ENCODE results near the gene FAM53B. TPM values are rescaled to one million over a fixed set of nuclear protein-coding genes. Genes with fewer than 3 reads are reported as not detected.

FAM53B gene
- polyA plus RNA-seq, 4 donors, result 22.3 to 37.4 (median 25.1) TPM

DNA sequence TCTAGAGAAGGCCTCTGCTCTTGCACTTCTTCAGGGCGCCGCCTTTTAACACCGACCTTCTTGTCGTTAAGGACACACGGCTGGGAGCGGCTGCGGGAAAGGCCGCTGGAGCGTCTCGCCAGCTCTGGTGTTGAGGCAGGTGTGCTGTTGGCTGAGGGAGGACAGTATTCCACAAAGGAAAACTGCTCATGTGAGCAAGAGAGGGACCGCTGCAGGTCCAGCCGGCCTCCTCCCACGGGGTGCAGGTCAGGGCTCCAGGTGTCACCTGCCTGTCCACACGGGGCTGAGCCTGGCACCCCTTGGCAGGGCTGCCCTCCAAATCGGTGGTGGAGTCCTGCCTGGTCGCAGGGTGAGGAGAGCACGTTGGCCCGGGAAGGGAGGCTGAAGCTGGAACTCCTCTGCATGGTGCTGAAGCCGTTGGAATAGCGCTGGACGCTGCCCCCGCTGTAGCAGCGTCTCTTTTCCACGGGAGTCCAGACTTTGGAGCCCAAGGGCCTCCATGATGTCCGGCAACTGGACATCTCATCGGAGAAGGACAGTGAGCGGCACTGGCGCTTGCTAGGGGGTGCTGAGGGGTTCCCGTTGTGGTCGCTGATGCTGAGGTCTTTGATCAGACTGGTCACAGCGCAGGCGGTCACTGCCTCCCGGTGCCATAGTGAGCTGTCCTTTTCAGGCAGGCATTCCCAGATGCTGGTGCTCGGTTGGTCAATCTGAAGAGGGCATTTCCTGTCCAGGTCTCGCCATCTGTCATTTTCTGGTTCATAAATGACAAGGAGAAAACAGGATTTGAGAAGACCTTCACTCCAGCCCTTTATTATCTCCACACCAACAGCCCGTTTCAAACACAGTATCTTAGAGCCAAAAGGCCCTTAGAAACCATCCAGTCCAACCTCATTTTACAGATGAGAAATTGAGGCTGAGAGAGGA, 62.3 kb downstream of the FAM53B start:
- DNase-seq (ENCODE audit: low read depth in 4 of 4, low spot score in 3 of 4), result no peak

DNA sequence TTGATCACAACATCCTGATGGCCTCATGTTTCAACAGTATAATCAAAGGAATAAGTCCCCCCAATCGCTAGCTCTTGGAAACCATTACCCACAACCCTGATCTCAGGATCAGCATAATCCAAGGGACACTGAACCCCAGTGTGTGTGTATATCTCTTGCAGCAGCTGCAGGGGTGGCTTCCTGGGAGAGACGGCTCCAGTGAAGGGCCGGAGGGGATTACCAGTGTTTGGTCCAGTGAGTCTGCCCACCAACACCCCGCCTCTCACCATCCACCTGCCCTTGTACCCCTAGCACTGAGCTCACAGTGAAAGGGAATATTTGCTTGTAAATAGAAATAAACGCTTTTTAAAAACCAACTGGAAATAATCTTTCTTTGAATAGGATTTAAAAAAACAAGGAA, 63.1 kb downstream of the FAM53B start:
- DNase-seq (ENCODE audit: low read depth in 4 of 4, low spot score in 3 of 4), result no peak

DNA sequence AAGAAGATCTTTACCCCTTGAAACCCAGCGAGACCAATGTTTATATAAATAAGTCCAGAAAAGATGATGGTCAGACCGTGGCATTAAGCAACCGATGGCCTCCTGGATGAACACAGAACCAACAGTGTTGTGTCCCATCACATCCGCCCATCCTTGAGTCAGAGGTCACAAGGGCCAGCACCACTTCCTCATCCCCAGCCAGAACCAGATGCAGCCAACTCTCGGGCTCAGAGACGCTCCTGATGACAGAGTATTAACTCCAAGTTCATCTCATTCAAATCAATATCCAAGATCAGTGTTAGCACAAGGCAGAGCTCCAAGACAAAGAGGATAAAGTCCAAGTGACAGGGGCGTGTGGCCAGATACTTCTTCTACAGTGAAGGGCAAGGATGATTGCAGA, 63.5 kb downstream of the FAM53B start:
- DNase-seq (ENCODE audit: low read depth in 4 of 4, low spot score in 3 of 4), result no peak

DNA sequence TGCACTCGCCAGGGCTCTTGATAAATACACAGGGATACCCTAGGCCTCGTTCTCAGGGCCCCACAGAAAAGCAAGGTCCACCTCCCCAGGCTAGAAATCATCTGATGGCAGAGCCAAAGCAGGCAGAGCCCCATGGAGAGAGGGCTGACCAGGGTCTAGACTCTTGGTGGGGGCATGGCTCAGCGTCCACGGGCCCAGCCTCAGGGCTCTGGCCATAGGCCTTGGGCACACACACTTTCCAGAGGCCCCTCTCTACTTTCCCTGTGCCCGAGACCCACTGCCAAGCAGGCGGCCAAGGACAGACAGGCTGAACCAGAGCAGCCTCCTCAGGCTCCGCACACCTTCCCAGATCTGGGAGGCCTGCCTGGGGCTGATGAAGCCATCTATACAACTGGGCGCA, 64.8 kb downstream of the FAM53B start:
- DNase-seq (ENCODE audit: low read depth in 4 of 4, low spot score in 3 of 4), result no peak

DNA sequence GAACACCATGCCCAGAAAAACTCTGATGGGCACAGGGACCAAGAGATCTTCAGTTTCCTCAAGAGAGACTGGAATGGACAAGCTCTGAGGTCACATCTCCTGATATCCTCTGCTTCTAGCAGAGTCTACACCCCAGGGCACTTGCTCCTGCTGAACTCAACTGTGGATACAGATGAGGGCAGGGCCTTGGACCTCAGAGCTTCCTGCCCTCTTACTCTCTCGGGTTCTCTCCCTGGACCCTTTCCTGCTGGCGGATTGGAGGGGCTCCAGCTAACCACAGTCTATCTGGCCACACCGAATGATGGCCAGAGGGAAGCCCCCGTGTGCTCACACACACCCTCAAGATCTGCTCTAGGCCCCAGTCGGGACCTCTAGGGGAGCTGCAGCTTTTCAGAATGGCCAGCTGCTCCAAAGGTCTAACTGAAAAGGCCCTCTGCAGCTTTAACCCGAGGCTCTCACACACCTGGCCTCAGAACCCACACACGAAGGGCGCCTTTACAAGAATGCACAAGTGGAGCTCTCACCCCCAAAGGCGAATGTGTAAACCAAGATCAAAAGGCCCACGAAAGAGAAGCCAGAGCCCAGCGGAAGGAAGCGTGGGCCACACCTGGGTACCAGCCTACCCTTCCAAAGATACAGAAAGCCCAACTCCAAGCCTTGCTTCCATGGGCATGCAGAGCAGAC, 65.5 kb downstream of the FAM53B start:
- no peak for DNase-seq (ENCODE audit: low read depth in 4 of 4, low spot score in 3 of 4)

DNA sequence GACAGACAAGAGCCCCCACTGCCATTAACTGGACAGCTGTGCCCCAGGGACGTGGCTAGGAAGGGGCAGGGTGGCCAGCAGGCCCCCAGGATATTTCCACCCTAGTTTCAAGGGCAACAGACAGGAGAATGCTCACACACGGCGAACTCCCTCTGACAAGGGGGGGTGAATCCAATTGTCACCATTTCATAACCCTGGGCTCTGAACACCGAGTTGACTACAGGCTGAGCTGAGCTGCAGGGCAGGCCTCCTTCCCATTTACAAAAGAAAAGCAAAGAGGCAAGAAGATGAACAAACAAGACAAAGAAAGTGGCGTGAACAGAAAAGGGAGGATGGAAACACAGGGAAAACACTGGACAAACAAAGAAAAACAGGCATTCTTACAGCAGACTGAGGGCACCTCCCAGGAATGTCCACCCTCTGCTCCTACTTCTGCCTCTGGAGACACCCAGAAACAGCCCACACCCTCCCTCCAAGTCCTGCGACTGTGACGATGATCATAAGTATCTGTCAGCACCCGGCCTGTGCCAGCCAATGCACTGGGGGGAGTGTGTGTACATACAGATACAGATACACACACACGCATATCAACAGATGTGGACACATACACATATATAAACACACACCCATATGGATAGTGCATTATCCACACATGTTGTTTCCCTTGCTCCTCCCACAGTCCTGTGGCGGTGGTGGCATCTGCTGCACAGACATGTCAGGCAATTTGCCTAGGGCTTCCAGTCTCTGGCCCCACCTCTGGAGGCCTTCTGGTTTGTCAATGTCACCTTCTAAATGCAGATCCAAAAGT, 66.2 kb downstream of the FAM53B start:
- DNase-seq (ENCODE audit: low read depth in 4 of 4, low spot score in 3 of 4), result no peak

DNA sequence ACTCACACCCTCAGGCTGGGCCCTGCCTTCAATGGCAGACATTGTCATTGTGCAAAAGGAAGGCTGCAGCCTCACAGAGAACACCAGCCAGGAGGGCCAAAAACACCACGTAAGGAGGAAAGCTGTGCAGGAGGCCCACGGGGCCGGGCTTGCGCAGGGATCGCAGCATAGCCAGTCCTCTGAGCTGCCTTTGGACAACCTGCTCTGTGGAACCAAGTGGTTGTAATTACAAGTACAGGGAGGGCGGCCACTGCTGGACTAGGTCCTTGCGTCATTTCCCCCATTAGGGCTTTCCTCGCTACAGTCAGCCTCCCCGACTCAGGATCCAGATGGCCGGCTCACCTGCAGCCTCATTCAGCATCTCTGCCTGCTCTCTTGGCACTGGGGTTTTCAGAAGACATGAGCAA, 66.9 kb downstream of the FAM53B start:
- DNase-seq (ENCODE audit: low read depth in 4 of 4, low spot score in 3 of 4), result no peak

DNA sequence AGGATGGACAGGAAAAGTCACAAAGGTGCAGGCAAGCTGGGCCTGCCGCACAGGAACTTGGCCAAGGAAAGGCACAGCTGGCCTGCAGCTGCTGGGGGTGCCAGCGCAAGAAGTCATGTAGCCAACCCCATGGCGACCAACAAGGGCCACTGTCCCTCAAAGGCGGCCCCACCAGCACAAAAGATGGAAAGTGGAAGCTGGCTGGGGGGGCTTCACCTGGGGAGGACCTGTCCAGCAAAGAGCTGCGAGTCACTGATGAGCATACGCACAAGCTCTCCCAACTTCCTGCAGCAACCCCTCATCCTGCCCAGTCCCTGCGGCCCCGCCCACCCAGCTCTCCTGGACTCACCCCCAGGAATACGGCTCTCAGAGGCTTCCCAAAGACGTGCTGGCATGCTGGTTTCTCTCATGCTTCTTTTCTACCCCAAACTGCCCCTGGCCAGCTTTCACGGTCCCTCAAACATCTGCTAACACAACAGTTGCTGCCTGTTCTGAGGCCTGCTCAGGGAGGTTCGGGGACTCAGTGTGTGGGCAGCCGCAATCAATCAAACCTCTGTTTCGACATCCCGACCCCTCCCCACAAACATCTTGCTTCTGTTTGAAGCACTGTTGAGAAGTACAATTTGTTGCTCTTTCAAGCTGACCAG, 67.6 kb downstream of the FAM53B start:
- peak in 2 of 4 donors; percentile 40 to 48 for DNase-seq (ENCODE audit: low read depth in 4 of 4, low spot score in 3 of 4)

DNA sequence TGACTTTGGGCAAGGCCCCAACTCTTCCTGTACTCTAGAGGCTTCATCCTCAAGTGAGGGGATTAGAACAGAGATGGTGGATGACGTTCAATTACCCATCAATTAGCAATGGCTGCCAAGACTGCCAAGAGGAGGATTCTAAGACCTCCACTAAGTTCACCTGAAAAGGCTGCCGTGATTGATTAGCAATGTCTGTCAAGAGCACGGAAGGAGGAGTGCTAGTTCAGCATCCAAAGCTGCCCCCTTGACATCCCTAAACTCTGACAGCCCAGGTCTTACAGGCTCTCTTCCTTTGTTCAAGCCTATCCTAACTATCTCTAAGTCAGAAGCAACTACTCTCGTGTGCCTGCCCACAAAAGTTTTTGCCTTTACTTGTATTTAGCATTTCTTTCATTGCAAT, 68.4 kb downstream of the FAM53B start:
- DNase-seq (ENCODE audit: low read depth in 4 of 4, low spot score in 3 of 4), result no peak

DNA sequence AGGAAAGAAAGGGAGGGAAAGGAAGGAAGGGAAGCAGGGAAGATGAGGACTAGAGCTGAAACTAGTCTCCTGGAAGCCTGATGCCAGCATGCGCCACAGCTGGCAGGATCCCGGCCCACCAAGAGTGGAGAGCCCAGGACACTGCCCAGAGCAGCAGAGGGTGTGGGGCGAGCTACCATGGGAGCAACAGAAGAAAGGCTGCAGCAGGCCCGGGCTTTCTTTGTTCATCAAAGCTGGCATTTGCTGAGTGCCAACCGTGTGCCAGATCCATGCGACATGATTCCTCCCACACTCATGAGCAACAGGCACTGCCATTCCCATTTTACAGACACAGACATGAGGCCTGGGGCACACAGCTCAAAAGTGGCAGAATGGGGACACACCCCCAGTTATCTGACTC, 68.9 kb downstream of the FAM53B start:
- no peak for DNase-seq (ENCODE audit: low read depth in 4 of 4, low spot score in 3 of 4)

DNA sequence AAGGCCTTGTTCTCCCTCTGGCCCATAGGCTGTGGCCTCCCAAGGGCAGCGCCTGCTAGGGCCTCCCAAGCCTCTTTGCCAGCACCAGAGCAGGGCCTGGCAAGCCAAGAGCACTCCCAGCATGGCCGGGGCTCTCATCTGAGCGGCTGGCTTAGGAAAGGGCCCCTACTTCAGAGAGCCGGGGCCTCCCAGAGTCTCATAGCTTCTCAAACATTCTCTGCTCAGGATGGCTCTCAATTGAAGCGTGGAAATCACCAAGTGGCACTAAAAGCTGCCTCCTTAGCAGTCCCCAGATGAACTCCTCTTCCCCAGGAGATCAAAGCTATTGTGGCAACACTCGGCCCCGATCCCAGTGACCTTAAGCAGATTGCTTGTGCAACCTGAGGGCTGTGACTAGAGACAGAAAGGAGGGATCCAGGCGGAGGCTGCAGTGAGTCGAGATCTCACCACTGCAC, 69.4 kb downstream of the FAM53B start:
- no peak for DNase-seq (ENCODE audit: low read depth in 4 of 4, low spot score in 3 of 4)

DNA sequence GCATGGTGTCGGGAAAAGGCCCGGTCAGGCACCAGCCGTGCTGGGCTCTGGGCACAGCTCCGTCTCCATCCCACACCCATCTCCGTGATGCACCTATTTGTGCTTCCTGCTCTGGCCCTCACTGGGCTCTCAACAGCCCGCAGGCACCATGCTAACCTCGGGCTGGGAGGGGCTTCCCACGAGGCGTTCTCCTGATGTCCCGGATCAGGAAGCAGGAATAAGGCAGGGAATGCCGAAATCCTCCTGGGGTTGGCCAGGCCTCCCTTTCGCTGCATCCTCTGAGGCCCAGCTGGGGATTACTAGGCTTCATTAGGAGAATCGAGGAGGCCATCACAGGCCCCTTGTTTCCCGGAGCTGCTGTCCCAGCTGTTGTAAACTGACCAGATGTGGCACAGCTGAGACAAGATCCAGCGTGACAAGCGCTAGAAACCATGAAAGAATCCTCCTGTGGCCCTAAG, 72.0 kb downstream of the FAM53B start:
- DNase-seq (ENCODE audit: low read depth in 4 of 4, low spot score in 3 of 4), result peak in 2 of 4 donors; percentile 48 to 52

DNA sequence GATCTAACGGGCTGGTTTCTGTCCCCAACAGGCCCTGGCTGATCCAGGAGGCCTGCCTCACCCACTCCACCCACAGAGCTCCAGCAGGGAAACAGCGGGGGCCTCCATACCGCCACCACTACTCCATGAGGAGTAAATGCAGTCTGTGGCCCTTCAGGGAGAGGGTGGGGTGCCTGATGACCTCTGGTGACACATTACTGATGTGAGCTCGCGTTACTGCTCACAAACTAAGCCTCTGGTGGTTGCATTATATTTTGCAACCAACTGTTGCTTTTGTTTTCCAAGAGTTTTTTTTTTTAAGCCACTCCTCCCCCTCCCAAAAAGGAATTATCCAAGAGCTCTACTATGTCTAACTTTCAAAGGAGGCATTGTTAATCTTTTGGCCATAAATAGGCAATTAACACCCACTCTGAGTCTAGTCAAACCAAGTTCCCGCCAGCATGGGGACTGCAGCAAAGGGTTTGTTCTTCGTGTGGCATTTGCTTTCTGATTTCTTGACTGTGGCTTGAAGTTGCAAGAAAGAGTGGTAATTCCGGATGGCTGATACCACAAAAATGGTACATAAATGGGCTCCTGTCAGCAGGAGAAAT, 72.6 kb downstream of the FAM53B start:
- DNase-seq (ENCODE audit: low read depth in 4 of 4, low spot score in 3 of 4), result no peak

DNA sequence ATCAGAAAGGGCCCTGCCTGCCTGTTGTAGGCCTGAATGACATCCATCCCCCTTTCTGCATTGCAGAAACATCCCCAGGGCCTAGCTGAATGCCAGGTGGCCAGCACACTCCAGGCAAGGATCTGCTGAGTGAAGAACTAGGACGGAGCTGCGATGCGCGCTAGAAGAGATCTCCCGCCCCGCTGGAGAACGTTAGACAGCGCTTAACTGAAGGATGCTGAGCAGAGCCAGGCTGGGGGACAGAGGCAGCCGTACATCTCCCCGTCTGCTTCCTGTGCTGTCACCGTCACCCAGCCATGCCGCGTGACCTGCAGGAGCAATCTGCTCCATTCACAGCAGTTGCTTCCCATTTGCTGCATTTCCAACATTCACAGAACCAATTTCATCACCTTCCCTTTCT, 73.3 kb downstream of the FAM53B start:
- DNase-seq (ENCODE audit: low read depth in 4 of 4, low spot score in 3 of 4), result no peak

DNA sequence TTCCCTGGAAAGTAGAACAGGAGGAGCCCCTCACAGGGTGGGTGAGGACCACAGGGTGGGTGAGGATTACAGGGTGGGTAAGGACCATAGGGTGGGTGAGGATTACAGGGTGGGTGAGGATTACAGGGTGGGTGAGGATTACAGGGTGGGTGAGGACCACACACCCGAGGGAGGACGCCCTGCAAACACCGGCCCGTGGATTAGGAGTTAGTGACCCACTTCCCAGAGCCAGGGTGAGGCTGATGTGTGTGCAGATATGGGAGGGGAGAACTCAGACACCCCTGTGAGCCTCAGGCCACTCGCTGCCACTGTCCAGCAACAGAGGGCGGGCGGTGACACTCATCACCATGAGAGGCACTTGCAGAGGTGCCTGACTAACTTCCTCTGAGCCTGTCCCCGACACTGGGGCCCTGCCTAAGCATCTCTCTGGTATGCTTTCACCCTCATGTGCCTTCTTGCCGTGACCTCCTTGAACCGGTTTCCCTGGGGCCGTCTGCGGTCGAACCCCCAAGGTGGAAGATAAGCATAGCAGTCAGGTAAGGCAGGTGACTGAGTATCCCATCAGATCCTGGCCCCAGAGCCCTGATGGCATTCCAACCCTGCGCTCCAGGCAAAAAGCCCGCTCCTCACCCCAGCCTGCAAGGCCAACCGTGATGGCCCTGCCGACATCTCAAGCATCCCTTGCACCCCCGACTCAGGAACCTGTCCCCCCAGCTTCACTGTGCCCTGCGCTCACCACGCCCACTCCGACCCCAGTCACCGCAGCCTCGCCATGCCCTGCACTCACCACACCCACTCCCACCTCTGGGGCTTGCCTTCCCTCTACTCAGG, 74.1 kb downstream of the FAM53B start:
- DNase-seq (ENCODE audit: low read depth in 4 of 4, low spot score in 3 of 4), result no peak

DNA sequence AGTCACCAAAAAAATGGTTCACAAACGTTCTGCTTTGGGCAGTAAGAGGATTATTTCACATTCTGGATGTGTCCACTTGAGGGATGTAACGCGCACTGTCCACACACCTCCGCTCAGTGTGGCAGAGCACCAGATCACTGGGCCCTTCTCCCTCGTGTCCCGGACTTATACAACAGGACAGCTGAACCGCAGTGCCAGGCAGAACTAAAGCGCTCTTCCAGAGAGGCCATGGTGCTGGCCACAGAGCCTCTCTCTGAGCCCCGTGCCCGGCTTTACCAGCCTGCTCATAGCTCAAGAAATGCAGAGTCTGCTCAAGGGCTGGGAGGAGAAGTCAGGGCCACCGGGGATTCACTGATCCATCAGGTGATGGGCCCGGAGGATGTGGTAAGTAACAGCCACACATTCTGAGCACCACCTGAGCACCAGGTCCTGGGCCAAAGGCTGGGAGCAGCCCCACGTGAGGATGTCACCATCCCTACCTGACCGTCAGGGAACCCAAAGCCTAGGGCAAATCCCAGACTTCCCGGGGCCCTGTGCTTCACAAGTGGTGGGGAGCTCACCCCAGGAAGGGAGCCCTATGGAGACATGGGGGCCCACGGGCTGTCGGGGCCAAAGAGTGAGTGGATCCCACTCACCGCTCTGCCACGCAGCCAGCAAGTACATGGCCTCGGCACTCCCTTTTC, 74.9 kb downstream of the FAM53B start:
- DNase-seq (ENCODE audit: low read depth in 4 of 4, low spot score in 3 of 4), result no peak

DNA sequence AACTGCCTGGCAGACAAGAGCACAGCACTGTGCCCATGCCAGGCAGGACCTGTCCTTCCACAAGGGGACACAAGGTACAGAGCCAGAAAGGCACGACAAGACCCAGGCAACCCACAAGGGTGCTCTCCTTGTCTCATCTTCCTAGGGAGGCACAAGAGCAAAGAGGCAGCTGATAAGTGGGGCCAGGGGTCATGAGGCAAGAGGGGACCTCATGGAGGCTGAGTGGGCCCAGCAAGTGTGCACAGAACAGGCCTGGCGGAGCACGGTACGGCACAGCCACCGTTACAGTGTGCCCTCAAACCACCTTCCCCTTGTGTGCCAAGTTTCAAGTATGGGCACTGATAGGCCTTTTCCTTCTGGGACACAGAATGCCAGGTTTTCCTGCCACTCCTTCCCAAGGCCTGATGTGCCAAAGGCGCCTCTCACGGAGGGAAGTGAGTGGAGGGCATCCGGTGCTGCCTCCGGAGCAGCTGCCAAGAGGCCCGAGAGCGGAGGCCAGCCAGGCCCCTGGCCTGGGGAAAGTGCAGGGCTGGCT, 75.6 kb downstream of the FAM53B start:
- no peak for DNase-seq (ENCODE audit: low read depth in 4 of 4, low spot score in 3 of 4)

All from left renal pelvis (tissue), 4 donors.